Prostate gland (tissue), 2 donors: ENCODE measurements around the gene RAB8A.

Source experiments
- CTCF ChIP-seq, 4 experiments: fragments of 200-600 bp in 2 of 4; fragments of 450-650 bp in 2 of 4; sonication (generic) in 2 of 4; IDR thresholded peaks; 1 replicate in 3 of 4; 2 replicates in 1 of 4; pipeline ENCODE4 v1.5.1; 2016 to 2019; ENCODE audit warnings: antibody characterized with exemption in 4 of 4, mild to moderate bottlenecking in 2 of 4, moderate library complexity in 2 of 4
- POLR2A ChIP-seq: fragments of 450-650 bp; IDR thresholded peaks from one replicate; pipeline ENCODE4 v1.6.1; 2016; ENCODE audit warnings: antibody characterized with exemption, mild to moderate bottlenecking
- POLR2AphosphoS5 ChIP-seq: sonication (generic); formaldehyde crosslinking; IDR thresholded peaks from one replicate; pipeline ENCODE4 v1.6.1; 2017; ENCODE audit warnings: antibody characterized with exemption

- TF ChIP-seq CTCF (IDR thresholded peaks at IDR 0.05) (no peak), POLR2A (no peak), POLR2AphosphoS5 (no peak)
These were observed 30.4 kb downstream of the RAB8A start for GRCh38 chr19:16142032-16142580.
